H9 (cell line): Measurements from ENCODE around the gene AFF4. TPM values are rescaled to one million over a fixed set of nuclear protein-coding genes. Genes with fewer than 3 reads are reported as not detected.

ENCODE experiments used
- DNase-seq: peaks from one replicate; pipeline ENCODE4 v3.0.0-alpha.2; 2017
- H2AFZ ChIP-seq: one replicate; pipeline ENCODE4 v1.6.1; 2013; ENCODE audit warnings: mild to moderate bottlenecking, low read length, control low read depth, moderate library complexity
- H2AK5ac ChIP-seq: 2 replicates; pipeline ENCODE4 v1.6.1; 2013; ENCODE audit warnings: low read length, control low read depth, mixed read lengths; ENCODE audit not compliant: insufficient read length
- H2BK120ac ChIP-seq: one replicate; pipeline ENCODE4 v1.6.1; 2013; ENCODE audit warnings: low read depth, mild to moderate bottlenecking, low read length, control low read depth, inconsistent platforms; ENCODE audit not compliant: poor library complexity, severe bottlenecking
- H2BK12ac ChIP-seq: 2 replicates; pipeline ENCODE4 v1.6.1; 2013; ENCODE audit warnings: low read length, control low read depth, mixed read lengths, low read depth; ENCODE audit not compliant: insufficient read length
- H2BK15ac ChIP-seq: 2 replicates; pipeline ENCODE4 v1.6.1; 2013; ENCODE audit warnings: low read depth, low read length, control low read depth
- H2BK20ac ChIP-seq: one replicate; pipeline ENCODE4 v1.6.1; 2013; ENCODE audit warnings: low read depth, mild to moderate bottlenecking, low read length, control low read depth, inconsistent platforms; ENCODE audit not compliant: poor library complexity, severe bottlenecking
- H2BK5ac ChIP-seq: 2 replicates; pipeline ENCODE4 v1.6.1; 2013; ENCODE audit warnings: low read length, control low read depth, mixed read lengths; ENCODE audit not compliant: insufficient read length
- H3K14ac ChIP-seq: 2 replicates; pipeline ENCODE4 v1.6.1; 2013; ENCODE audit warnings: low read length, control low read depth; ENCODE audit not compliant: insufficient read depth
- H3K18ac ChIP-seq: 2 replicates; pipeline ENCODE4 v1.6.1; 2013; ENCODE audit warnings: low read depth, mild to moderate bottlenecking, mixed read lengths, low read length, control low read depth; ENCODE audit not compliant: insufficient read length
- H3K23ac ChIP-seq: 2 replicates; pipeline ENCODE4 v1.6.1; 2013; ENCODE audit warnings: low read length, control low read depth, mixed read lengths, low read depth; ENCODE audit not compliant: insufficient read length
- H3K23me2 ChIP-seq: 2 replicates; pipeline ENCODE4 v1.6.1; 2013; ENCODE audit warnings: low read depth, mild to moderate bottlenecking, mixed read lengths, low read length, control low read depth; ENCODE audit not compliant: insufficient read length, poor library complexity, severe bottlenecking
- H3K27ac ChIP-seq: 2 replicates; pipeline ENCODE4 v1.5.1; 2013; ENCODE audit warnings: low read length, control low read depth, mixed read lengths, low read depth; ENCODE audit not compliant: insufficient read length
- H3K27me3 ChIP-seq: 2 replicates; pipeline ENCODE4 v1.6.1; 2013; ENCODE audit warnings: low read length, control low read depth, inconsistent platforms; ENCODE audit not compliant: insufficient read depth
- H3K4ac ChIP-seq: 2 replicates; pipeline ENCODE4 v1.6.1; 2013; ENCODE audit warnings: low read depth, mild to moderate bottlenecking, control low read depth, inconsistent platforms, low read length, moderate library complexity
- H3K4me1 ChIP-seq: 2 replicates; pipeline ENCODE4 v1.6.1; 2013; ENCODE audit warnings: low read length, control low read depth, inconsistent platforms; ENCODE audit not compliant: insufficient read depth
- H3K4me2 ChIP-seq: 2 replicates; pipeline ENCODE4 v1.6.1; 2013; ENCODE audit warnings: low read length, control low read depth, mixed read lengths; ENCODE audit not compliant: insufficient read length, insufficient read depth
- H3K56ac ChIP-seq: 2 replicates; pipeline ENCODE4 v1.6.1; 2013; ENCODE audit warnings: low read depth, mild to moderate bottlenecking, mixed read lengths, low read length, control low read depth; ENCODE audit not compliant: insufficient read length
- H3K79me1 ChIP-seq: 2 replicates; pipeline ENCODE4 v1.6.1; 2013; ENCODE audit warnings: low read depth, mild to moderate bottlenecking, moderate library complexity, low read length, control low read depth, inconsistent platforms; ENCODE audit not compliant: insufficient read depth, poor library complexity, severe bottlenecking
- H3K79me2 ChIP-seq: 2 replicates; pipeline ENCODE4 v1.6.1; 2013; ENCODE audit warnings: low read length, control low read depth, inconsistent platforms; ENCODE audit not compliant: insufficient read depth
- H3K9ac ChIP-seq: 2 replicates; pipeline ENCODE4 v1.6.1; 2013; ENCODE audit warnings: low read length, control low read depth, mixed read lengths; ENCODE audit not compliant: insufficient read length; ENCODE audit errors: extremely low read depth
- H3K9me3 ChIP-seq: one replicate; pipeline ENCODE4 v1.6.1; 2013; ENCODE audit warnings: low read depth, low read length, inconsistent platforms; ENCODE audit not compliant: control insufficient read depth
- H3T11ph ChIP-seq: one replicate; pipeline ENCODE4 v1.6.1; 2013; ENCODE audit warnings: mild to moderate bottlenecking, low read length, control low read depth, inconsistent platforms
- H4K20me1 ChIP-seq: one replicate; pipeline ENCODE4 v1.6.1; 2013; ENCODE audit not compliant: control insufficient read depth, insufficient read length, insufficient read depth
- H4K5ac ChIP-seq: 2 replicates; pipeline ENCODE4 v1.6.1; 2013; ENCODE audit warnings: low read depth, mild to moderate bottlenecking, mixed read lengths, low read length, control low read depth; ENCODE audit not compliant: insufficient read length
- H4K8ac ChIP-seq: replicated peaks from 2 replicates; pipeline ENCODE4 v1.6.1; 2013; ENCODE audit warnings: low read length, control low read depth, mixed read lengths, low read depth; ENCODE audit not compliant: insufficient read length
- H4K91ac ChIP-seq: 2 replicates; pipeline ENCODE4 v1.6.1; 2013; ENCODE audit warnings: low read depth, mild to moderate bottlenecking, moderate library complexity, mixed read lengths, low read length, control low read depth; ENCODE audit not compliant: insufficient read length
- H3K27ac Mint-ChIP-seq, 3 experiments: 2 replicates in 2 of 3; 3 replicates in 1 of 3; pipeline ENCODE4 v1.8.0; 2020 to 2021; ENCODE audit warnings: mixed read lengths in 3 of 3, mild to moderate bottlenecking in 1 of 3, moderate library complexity in 1 of 3
- H3K27me3 Mint-ChIP-seq: 2 replicates; pipeline ENCODE4 v1.8.0; 2021; ENCODE audit warnings: low read depth, mild to moderate bottlenecking, moderate library complexity, mixed read lengths
- H3K36me3 Mint-ChIP-seq, 3 experiments: 2 replicates in 2 of 3; 3 replicates in 1 of 3; pipeline ENCODE4 v1.8.0; 2020 to 2021; ENCODE audit warnings: low read depth in 3 of 3, mixed read lengths in 3 of 3; ENCODE audit not compliant: insufficient read depth in 1 of 3
- H3K4me1 Mint-ChIP-seq, 2 experiments: 2 replicates each; pipeline ENCODE4 v1.8.0; 2020; ENCODE audit warnings: mixed read lengths in 2 of 2
- H3K4me3 Mint-ChIP-seq, 2 experiments: 2 replicates in 1 of 2; 3 replicates in 1 of 2; pipeline ENCODE4 v1.8.0; 2020 to 2021; ENCODE audit warnings: mild to moderate bottlenecking in 2 of 2, mixed read lengths in 2 of 2, moderate library complexity in 1 of 2
- H3K9me3 Mint-ChIP-seq, 2 experiments: 2 replicates in 1 of 2; 3 replicates in 1 of 2; pipeline ENCODE4 v1.8.0; 2020; ENCODE audit warnings: mild to moderate bottlenecking in 2 of 2, mixed read lengths in 2 of 2, moderate library complexity in 1 of 2
- WGBS: extraction: QIAGEN DNeasy Blood & Tissue Kit; methylation state at CpG from one replicate; pipeline ENCODE4 v1.1.7; 2013; ENCODE audit warnings: missing lambda C conversion rate, low lambda C conversion rate, mixed read lengths; ENCODE audit not compliant: insufficient read length; ENCODE audit errors: extremely low coverage; 5-methylcytosine and 5-hydroxymethylcytosine counted together
- total RNA-seq: library from RNA; stranded (reverse); gene quantifications from 2 replicates; pipeline ENCODE4 v1.2.1, GENCODE V29; 2021
- TF ChIP-seq, protein P1 (sequence below): fragments of 200-600 bp; sonication (generic); conservative IDR thresholded peaks from 3 replicates; pipeline ENCODE4 v1.8.0; 2021; ENCODE audit warnings: antibody characterized with exemption, mild to moderate bottlenecking

Gene AFF4
- total RNA-seq, 1 experiment from 2014 or later = 73.2 TPM

DNA sequence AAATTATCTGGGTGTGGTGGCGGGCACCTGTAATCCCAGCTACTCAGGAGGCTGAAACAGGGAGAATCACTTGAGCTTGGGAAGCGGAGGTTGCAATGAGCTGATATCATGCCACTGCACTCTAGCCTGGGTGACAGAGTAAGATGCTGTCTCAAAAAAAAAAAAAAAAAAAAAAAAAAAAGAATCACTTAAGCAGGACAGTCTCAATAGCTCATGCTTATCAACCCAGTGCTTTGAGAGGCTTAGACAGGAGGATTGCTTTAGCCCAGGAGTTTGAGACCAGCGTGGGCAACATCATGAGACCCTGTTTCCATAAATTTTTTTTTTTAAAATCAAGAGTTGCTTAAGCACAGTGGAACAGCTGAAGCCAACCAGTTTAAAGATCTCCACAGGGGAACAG lies 47.3 kb downstream of the AFF4 start:
- H2AK5ac ChIP-seq = no peak overlapping the region
- H3K23me2 ChIP-seq = no peaks in the 10 kb centered on the region
- H4K91ac ChIP-seq = no peak overlapping the region
- no peak overlapping the region for H2BK12ac ChIP-seq
- no peak overlapping the region for H2BK20ac ChIP-seq
- H3K4ac ChIP-seq = no peak overlapping the region
- WGBS = no CpG with 5 or more reads among the region's 3 CpGs
- no peaks in the 10 kb centered on the region for H3K27me3 Mint-ChIP-seq
- H3K56ac ChIP-seq = no peak overlapping the region
- no peak overlapping the region for H3K4me3 Mint-ChIP-seq
- H4K5ac ChIP-seq = no peak overlapping the region
- H2AFZ ChIP-seq = no peak overlapping the region
- no peak overlapping the region for H3K23ac ChIP-seq
- peak overlapping the region in 2 of 3 experiments; percentile 11 to 59; a peak in 3 of 7 replicates for H3K27ac Mint-ChIP-seq
- H3K36me3 Mint-ChIP-seq = peaks cover 17 to 54% (median 48%) of the 10 kb centered on the region in 3 experiments; a peak in 6 of 7 replicates
- no peaks in the 10 kb centered on the region for H3K9me3 Mint-ChIP-seq
- no peaks in the 10 kb centered on the region for H4K20me1 ChIP-seq
- no peak overlapping the region for H3K18ac ChIP-seq
- H3K79me1 ChIP-seq = peaks cover 5% of the 10 kb centered on the region
- H3K4me1 ChIP-seq = no peaks in the 10 kb centered on the region
- no peak overlapping the region for H3K4me2 ChIP-seq
- H3K9ac ChIP-seq = no peak overlapping the region
- H3K14ac ChIP-seq = no peak overlapping the region
- H3K27me3 ChIP-seq = no peaks in the 10 kb centered on the region
- H3K27ac ChIP-seq = no peak overlapping the region
- DNase-seq = no peak
- no peaks in the 10 kb centered on the region for H3K4me1 Mint-ChIP-seq
- H3K79me2 ChIP-seq = no peaks in the 10 kb centered on the region; the same call in 1 of the 2 replicates
- TF ChIP-seq, protein P1, sequence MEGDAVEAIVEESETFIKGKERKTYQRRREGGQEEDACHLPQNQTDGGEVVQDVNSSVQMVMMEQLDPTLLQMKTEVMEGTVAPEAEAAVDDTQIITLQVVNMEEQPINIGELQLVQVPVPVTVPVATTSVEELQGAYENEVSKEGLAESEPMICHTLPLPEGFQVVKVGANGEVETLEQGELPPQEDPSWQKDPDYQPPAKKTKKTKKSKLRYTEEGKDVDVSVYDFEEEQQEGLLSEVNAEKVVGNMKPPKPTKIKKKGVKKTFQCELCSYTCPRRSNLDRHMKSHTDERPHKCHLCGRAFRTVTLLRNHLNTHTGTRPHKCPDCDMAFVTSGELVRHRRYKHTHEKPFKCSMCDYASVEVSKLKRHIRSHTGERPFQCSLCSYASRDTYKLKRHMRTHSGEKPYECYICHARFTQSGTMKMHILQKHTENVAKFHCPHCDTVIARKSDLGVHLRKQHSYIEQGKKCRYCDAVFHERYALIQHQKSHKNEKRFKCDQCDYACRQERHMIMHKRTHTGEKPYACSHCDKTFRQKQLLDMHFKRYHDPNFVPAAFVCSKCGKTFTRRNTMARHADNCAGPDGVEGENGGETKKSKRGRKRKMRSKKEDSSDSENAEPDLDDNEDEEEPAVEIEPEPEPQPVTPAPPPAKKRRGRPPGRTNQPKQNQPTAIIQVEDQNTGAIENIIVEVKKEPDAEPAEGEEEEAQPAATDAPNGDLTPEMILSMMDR = no peak
- no peak overlapping the region for H3T11ph ChIP-seq
- no peak overlapping the region for H2BK5ac ChIP-seq
- no peaks in the 10 kb centered on the region for H3K9me3 ChIP-seq
- no peak overlapping the region for H2BK15ac ChIP-seq
- H2BK120ac ChIP-seq = no peak overlapping the region
- no peak overlapping the region for H4K8ac ChIP-seq
